H1 (cell line): Measurements from ENCODE around the gene CTSK.

ENCODE experiments used
- CBX5 ChIP-seq: fragments of 300-800, 300-1000 bp; sonication (generic); IDR thresholded peaks from 2 replicates; pipeline ENCODE4 v1.7.1; 2016; ENCODE audit warnings: antibody characterized with exemption, low read length, low read depth
- CREB1 ChIP-seq: IDR thresholded peaks from 2 replicates; pipeline ENCODE4 v1.6.1; 2012; ENCODE audit warnings: inconsistent platforms
- CTCF ChIP-seq, 3 experiments: IDR thresholded peaks; 1 replicate in 2 of 3; 2 replicates in 1 of 3; pipeline versions ENCODE4 v1.5.1 to v1.6.1; 2011; ENCODE audit warnings: low read length in 3 of 3, mild to moderate bottlenecking in 3 of 3, inconsistent platforms in 2 of 3, low read depth in 1 of 3, moderate library complexity in 1 of 3; ENCODE audit not compliant: insufficient read depth in 1 of 3; ENCODE audit errors: control extremely low read depth in 1 of 3
- EGR1 ChIP-seq: IDR thresholded peaks from 2 replicates; pipeline ENCODE4 v1.6.1; 2011; ENCODE audit warnings: low read depth, low read length, borderline replicate concordance
- EZH2 ChIP-seq: fragments of 200-600 bp; sonication (generic); IDR thresholded peaks from 2 replicates; pipeline ENCODE4 v1.7.1; 2012; ENCODE audit warnings: low read depth, mild to moderate bottlenecking, moderate library complexity, low read length, inconsistent platforms; ENCODE audit not compliant: severe bottlenecking
- GTF2F1 ChIP-seq: IDR thresholded peaks from 2 replicates; pipeline ENCODE4 v1.6.1; 2012; ENCODE audit warnings: low read depth, low read length, improper control_type of control experiment, borderline replicate concordance
- MAFK ChIP-seq: IDR thresholded peaks from 2 replicates; pipeline ENCODE4 v1.6.1; 2012; ENCODE audit warnings: low read depth, mild to moderate bottlenecking, improper control_type of control experiment, low read length
- MAX ChIP-seq: IDR thresholded peaks from 2 replicates; pipeline ENCODE4 v1.6.1; 2012; ENCODE audit warnings: inconsistent platforms
- POLR2A ChIP-seq, 2 experiments: IDR thresholded peaks; 1 replicate in 1 of 2; 2 replicates in 1 of 2; pipeline ENCODE4 v1.6.1; 2011; ENCODE audit warnings: low read depth in 2 of 2, low read length in 2 of 2, mild to moderate bottlenecking in 2 of 2; ENCODE audit errors: control extremely low read depth in 1 of 2
- POLR2AphosphoS5 ChIP-seq: IDR thresholded peaks from 2 replicates; pipeline ENCODE4 v1.6.1; 2011; ENCODE audit warnings: low read depth, low read length
- POU5F1 ChIP-seq: IDR thresholded peaks from 2 replicates; pipeline ENCODE4 v1.6.1; 2011; ENCODE audit warnings: low read depth, mild to moderate bottlenecking, low read length, moderate library complexity
- RAD21 ChIP-seq, 2 experiments: IDR thresholded peaks in 1 of 2; conservative IDR thresholded peaks in 1 of 2; 2 replicates each; pipeline ENCODE4 v1.6.1; 2011; ENCODE audit warnings: low read depth in 2 of 2, low read length in 2 of 2, improper control_type of control experiment in 1 of 2, inconsistent platforms in 1 of 2, mild to moderate bottlenecking in 1 of 2, moderate library complexity in 1 of 2
- TAF1 ChIP-seq: IDR thresholded peaks from 2 replicates; pipeline ENCODE4 v1.6.1; 2011; ENCODE audit warnings: mild to moderate bottlenecking, low read depth, low read length

GRCh38 chr1:150805899-150806298 is 2.2 kb downstream of the CTSK start:
- TF ChIP-seq CTCF (IDR thresholded peaks at IDR 0.05; ENCODE audit: control extremely low read depth in 1 of 3, insufficient read depth in 1 of 3, low read depth in 1 of 3, low read length in 3 of 3) (no peak), CREB1 (no peak), POLR2AphosphoS5 (no peak), TAF1 (no peak), RAD21 (IDR thresholded peaks at IDR 0.05 in 1 of 2, conservative IDR thresholded peaks at IDR 0.05 in 1 of 2; ENCODE audit: low read depth in 2 of 2, low read length in 2 of 2) (no peak), POLR2A (IDR thresholded peaks at IDR 0.05; ENCODE audit: control extremely low read depth in 1 of 2, low read depth in 2 of 2, low read length in 2 of 2) (no peak), EZH2 (no peak), CBX5 (no peak), MAX (no peak), MAFK (no peak), POU5F1 (no peak), EGR1 (no peak), GTF2F1 (no peak)
